ENCODE measurements around the gene UBXN2A. TPM values are rescaled to one million over a fixed set of nuclear protein-coding genes. Genes with fewer than 3 reads are reported as not detected.

UBXN2A gene
- total RNA-seq, 2 donors from 2014 or later: 4.0 to 7.3 TPM

GRCh38 chr2:24046930-24047702 lies 106.9 kb downstream of the UBXN2A start, which contains the start of gene WDCP:
TSS of gene WDCP (minus strand) at chr2:24047391. CDS start at chr2:24039494, 7,897 bp downstream.
- H3K9me3 ChIP-seq: no peaks in the 10 kb centered on the region
- H3K36me3 ChIP-seq (replicated peaks in 1 of 2; ENCODE audit: insufficient read depth in 1 of 2, low read depth in 2 of 2): no peaks in the 10 kb centered on the region
- H3K4me1 ChIP-seq: peaks cover 33% of the 10 kb centered on the region
- peak within 1 kb of the TSS; percentile 33 to 57 for H3K4me3 ChIP-seq
- peak; percentile 93 to 98 (median 96) for DNase-seq
- WGBS, 2 donors: 0 to 1% methylated on average over 27 to 38 of the region's 38 CpGs
- no peaks in the 10 kb centered on the region for H3K27me3 ChIP-seq
- peak within 1 kb of the TSS in 3 of 4 donors; percentile 44 to 61 (median 47) for H3K27ac ChIP-seq
- intact Hi-C loops (cut with DNase I): no loop called here
- TF ChIP-seq POLR2A (IDR thresholded peaks at IDR 0.05): peak in 2 of 3 donors; percentile 78 to 79
- TF ChIP-seq CTCF (IDR thresholded peaks at IDR 0.05): no peak
- peak; percentile 100 for ATAC-seq

- ATAC-seq (no peak), DNase-seq (no peak)
- Histone ChIP-seq H3K27me3 (no peaks in the 10 kb centered on the region), H3K4me3 (no peak overlapping the region), H3K27ac (no peak overlapping the region), H3K9me3 (no peaks in the 10 kb centered on the region), H3K36me3 (replicated peaks in 1 of 2; ENCODE audit: insufficient read depth in 1 of 2, low read depth in 2 of 2) (no peaks in the 10 kb centered on the region), H3K4me1 (peaks cover 33% of the 10 kb centered on the region)
- intact Hi-C loops (cut with DNase I): no loop called here
- TF ChIP-seq POLR2A (IDR thresholded peaks at IDR 0.05): no peak
- TF ChIP-seq CTCF (IDR thresholded peaks at IDR 0.05): no peak
- 34 to 44% methylated on average over 8 of the region's 8 CpGs for WGBS, 2 donors
These were observed 107.4 kb downstream of the UBXN2A start for GRCh38 chr2:24047703-24048033.

GRCh38 chr2:24048769-24049484 lies 108.7 kb downstream of the UBXN2A start:
- no peak for TF ChIP-seq CTCF (IDR thresholded peaks at IDR 0.05)
- TF ChIP-seq POLR2A (IDR thresholded peaks at IDR 0.05): no peak
- DNase-seq (no peak), ATAC-seq (no peak)
- peak overlapping the region in 1 of 2 donors; percentile 65 for H3K4me3 ChIP-seq
- no peaks in the 10 kb centered on the region for H3K36me3 ChIP-seq (replicated peaks in 1 of 2; ENCODE audit: insufficient read depth in 1 of 2, low read depth in 2 of 2)
- H3K27me3 ChIP-seq: no peaks in the 10 kb centered on the region
- H3K4me1 ChIP-seq: peaks cover 33% of the 10 kb centered on the region
- H3K9me3 ChIP-seq: no peaks in the 10 kb centered on the region
- 17 to 26% methylated on average over 23 of the region's 23 CpGs for WGBS, 2 donors
- H3K27ac ChIP-seq: no peak overlapping the region
- intact Hi-C loops (cut with DNase I): no loop called here

GRCh38 chr2:24049485-24050021 lies 109.3 kb downstream of the UBXN2A start, which contains the start of gene FKBP1B:
TSS of gene FKBP1B (plus strand) at chr2:24049741. CDS start at chr2:24049850, 109 bp downstream.
- H3K27ac ChIP-seq: peak within 1 kb of the TSS in 3 of 4 donors; percentile 23 to 58 (median 45)
- ATAC-seq (peak; percentile 30), DNase-seq (peak; percentile 50 to 76 (median 64))
- H3K9me3 ChIP-seq: no peaks in the 10 kb centered on the region
- peaks cover 33% of the 10 kb centered on the region for H3K4me1 ChIP-seq
- intact Hi-C loops (cut with DNase I): no loop called here
- no peaks in the 10 kb centered on the region for H3K27me3 ChIP-seq
- H3K36me3 ChIP-seq (replicated peaks in 1 of 2; ENCODE audit: insufficient read depth in 1 of 2, low read depth in 2 of 2): no peaks in the 10 kb centered on the region
- TF ChIP-seq POLR2A (IDR thresholded peaks at IDR 0.05): peak; percentile 17 to 53 (median 23)
- TF ChIP-seq CTCF (IDR thresholded peaks at IDR 0.05): no peak
- peak within 1 kb of the TSS; percentile 65 to 93 for H3K4me3 ChIP-seq
- 0 to 1% methylated on average over 17 to 41 of the region's 52 CpGs for WGBS, 2 donors

Measured in body of pancreas (tissue), 4 donors.